ENCODE data around the gene AQR.

DNA sequence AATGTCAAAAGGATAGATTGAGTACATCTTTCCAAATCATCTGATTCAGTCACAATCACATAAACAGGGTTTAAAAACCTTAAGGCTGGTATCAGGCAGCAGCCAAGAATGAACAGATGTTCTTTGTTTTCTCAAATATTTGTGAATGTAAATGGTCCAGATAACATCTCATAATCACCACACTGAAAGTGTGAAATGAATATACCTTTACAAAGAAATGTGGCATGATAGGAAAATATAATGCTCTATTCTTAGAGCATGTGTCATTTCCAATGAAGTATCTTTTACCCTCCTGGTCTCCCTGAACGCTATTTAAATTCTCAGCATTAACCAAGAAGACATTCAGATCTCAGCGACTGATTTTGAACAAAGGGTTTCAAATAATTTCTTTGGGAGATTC, 165.4 kb downstream of the AQR start:
- TF ChIP-seq CTCF (conservative IDR thresholded peaks at IDR 0.05; ENCODE audit: low read depth in 2 of 2) (no peak), REST (IDR thresholded peaks at IDR 0.05; ENCODE audit: unreplicated experiment) (no peak), ZNF331 (CRISPR knock-in tag; IDR thresholded peaks at IDR 0.05; ENCODE audit: low read depth) (no peak), POLR2AphosphoS5 (IDR thresholded peaks at IDR 0.05; ENCODE audit: low read depth) (no peak), EZH2phosphoT487 (IDR thresholded peaks at IDR 0.05; ENCODE audit: unreplicated experiment) (no peak), EZH2 (IDR thresholded peaks at IDR 0.05; ENCODE audit: low read depth, unreplicated experiment) (no peak), ZNF114 (CRISPR knock-in tag; IDR thresholded peaks at IDR 0.05) (no peak), STAT1 (IDR thresholded peaks at IDR 0.05; ENCODE audit: unreplicated experiment) (no peak)

Data from GM23338 (cell line).